HepG2 (cell line): ENCODE results near the gene HS2ST1.

Source experiments
- FOSL1 ChIP-seq: sonication (generic); formaldehyde crosslinking; IDR thresholded peaks from 2 replicates; pipeline ENCODE4 v1.9.0; 2021; ENCODE audit warnings: missing genetic modification reagents, borderline replicate concordance
- HCFC1 ChIP-seq: fragments of 150-350 bp; IDR thresholded peaks from 2 replicates; pipeline ENCODE4 v1.6.1; 2014; ENCODE audit warnings: low read depth, low read length
- HHEX ChIP-seq: IDR thresholded peaks from 2 replicates; pipeline ENCODE4 v1.6.1; 2016; ENCODE audit warnings: control low read depth
- MYC ChIP-seq: sonication (generic); formaldehyde crosslinking; IDR thresholded peaks from 2 replicates; pipeline ENCODE4 v1.9.0; 2021; ENCODE audit warnings: missing genetic modification reagents, borderline replicate concordance
- SP2 ChIP-seq: sonication (generic); formaldehyde crosslinking; IDR thresholded peaks from 2 replicates; pipeline ENCODE4 v1.5.1; 2020; ENCODE audit warnings: mild to moderate bottlenecking, missing genetic modification reagents
- TCF12 ChIP-seq, 2 experiments: fragments of 450-650 bp in 1 of 2; sonication (generic) in 1 of 2; formaldehyde crosslinking in 1 of 2; IDR thresholded peaks; 2 replicates each; pipeline versions ENCODE4 v1.6.1 to v1.8.0; 2017 to 2022; ENCODE audit warnings: antibody characterized with exemption in 1 of 2, mild to moderate bottlenecking in 1 of 2, missing genetic modification reagents in 1 of 2, moderate library complexity in 1 of 2
- ZFP37 ChIP-seq: sonication (generic); formaldehyde crosslinking; IDR thresholded peaks from 2 replicates; pipeline ENCODE4 v1.4.0; 2020; ENCODE audit warnings: missing genetic modification reagents, borderline replicate concordance
- ZNF3 ChIP-seq: IDR thresholded peaks from 2 replicates; pipeline ENCODE4 v1.7.0; 2017; ENCODE audit warnings: inconsistent platforms
- ZNF431 ChIP-seq: sonication (generic); formaldehyde crosslinking; IDR thresholded peaks from 2 replicates; pipeline ENCODE4 v1.9.0; 2022; ENCODE audit warnings: missing genetic modification reagents, low read depth, mild to moderate bottlenecking, borderline replicate concordance
- ZSCAN29 ChIP-seq: sonication (generic); formaldehyde crosslinking; conservative IDR thresholded peaks from 2 replicates; pipeline ENCODE4 v1.4.0; 2020; ENCODE audit warnings: mild to moderate bottlenecking, missing genetic modification reagents
- TF ChIP-seq, protein P1 (sequence below): sonication (generic); formaldehyde crosslinking; IDR thresholded peaks from 2 replicates; pipeline ENCODE4 v1.8.1; 2023; ENCODE audit warnings: mild to moderate bottlenecking, missing genetic modification reagents
- TF ChIP-seq, protein P2 (sequence below): IDR thresholded peaks from 2 replicates; pipeline ENCODE4 v1.6.1; 2016; ENCODE audit warnings: low read depth, control low read depth
- TF ChIP-seq, protein P3 (sequence below): IDR thresholded peaks from 2 replicates; pipeline ENCODE4 v1.6.1; 2012; ENCODE audit warnings: inconsistent platforms

DNA sequence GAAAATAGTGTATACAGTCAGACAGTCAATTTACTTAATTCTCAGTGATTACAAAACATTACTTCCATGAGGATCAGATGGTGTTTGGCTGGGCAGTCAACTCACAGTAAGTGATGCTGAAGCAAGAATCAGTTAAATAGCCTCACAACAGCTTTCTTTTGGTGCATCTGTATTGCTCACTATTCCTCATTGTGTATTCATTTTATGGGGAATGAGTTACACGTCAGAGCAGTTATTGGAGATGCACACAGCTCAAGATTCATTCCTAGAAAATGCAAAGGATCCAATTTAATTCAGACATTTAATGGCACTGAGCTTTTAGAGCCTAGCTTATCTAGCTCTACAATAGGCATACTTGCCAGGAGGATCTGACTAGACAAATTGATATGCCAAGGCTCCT, 150.6 kb downstream of the HS2ST1 start:
- TF ChIP-seq, protein P1, sequence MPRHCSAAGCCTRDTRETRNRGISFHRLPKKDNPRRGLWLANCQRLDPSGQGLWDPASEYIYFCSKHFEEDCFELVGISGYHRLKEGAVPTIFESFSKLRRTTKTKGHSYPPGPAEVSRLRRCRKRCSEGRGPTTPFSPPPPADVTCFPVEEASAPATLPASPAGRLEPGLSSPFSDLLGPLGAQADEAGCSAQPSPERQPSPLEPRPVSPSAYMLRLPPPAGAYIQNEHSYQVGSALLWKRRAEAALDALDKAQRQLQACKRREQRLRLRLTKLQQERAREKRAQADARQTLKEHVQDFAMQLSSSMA (CRISPR knock-in tag), result no peak
- TF ChIP-seq, protein P2, sequence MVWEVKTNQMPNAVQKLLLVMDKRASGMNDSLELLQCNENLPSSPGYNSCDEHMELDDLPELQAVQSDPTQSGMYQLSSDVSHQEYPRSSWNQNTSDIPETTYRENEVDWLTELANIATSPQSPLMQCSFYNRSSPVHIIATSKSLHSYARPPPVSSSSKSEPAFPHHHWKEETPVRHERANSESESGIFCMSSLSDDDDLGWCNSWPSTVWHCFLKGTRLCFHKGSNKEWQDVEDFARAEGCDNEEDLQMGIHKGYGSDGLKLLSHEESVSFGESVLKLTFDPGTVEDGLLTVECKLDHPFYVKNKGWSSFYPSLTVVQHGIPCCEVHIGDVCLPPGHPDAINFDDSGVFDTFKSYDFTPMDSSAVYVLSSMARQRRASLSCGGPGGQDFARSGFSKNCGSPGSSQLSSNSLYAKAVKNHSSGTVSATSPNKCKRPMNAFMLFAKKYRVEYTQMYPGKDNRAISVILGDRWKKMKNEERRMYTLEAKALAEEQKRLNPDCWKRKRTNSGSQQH (CRISPR knock-in tag), result no peak
- no peak for TF ChIP-seq ZNF3 (CRISPR knock-in tag)
- no peak for TF ChIP-seq HHEX (CRISPR knock-in tag)
- TF ChIP-seq TCF12 (IDR thresholded peaks at IDR 0.05), result no peak
- TF ChIP-seq TCF12 (CRISPR knock-in tag; IDR thresholded peaks at IDR 0.05), result no peak
- TF ChIP-seq FOSL1 (CRISPR knock-in tag), result no peak
- TF ChIP-seq HCFC1, result no peak
- no peak for TF ChIP-seq ZSCAN29 (CRISPR knock-in tag)
- no peak for TF ChIP-seq ZFP37 (CRISPR knock-in tag)
- TF ChIP-seq, protein P3, sequence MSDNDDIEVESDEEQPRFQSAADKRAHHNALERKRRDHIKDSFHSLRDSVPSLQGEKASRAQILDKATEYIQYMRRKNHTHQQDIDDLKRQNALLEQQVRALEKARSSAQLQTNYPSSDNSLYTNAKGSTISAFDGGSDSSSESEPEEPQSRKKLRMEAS, result no peak
- no peak for TF ChIP-seq MYC (CRISPR knock-in tag)
- TF ChIP-seq SP2 (CRISPR knock-in tag), result no peak
- TF ChIP-seq ZNF431, result no peak
